Measurements from ENCODE around the gene NOL9. TPM values are rescaled to one million over a fixed set of nuclear protein-coding genes. Genes with fewer than 3 reads are reported as not detected.

The NOL9 gene
- total RNA-seq, 4 donors from 2014 or later: 19.4 to 33.6 (median 27.5) TPM

DNA sequence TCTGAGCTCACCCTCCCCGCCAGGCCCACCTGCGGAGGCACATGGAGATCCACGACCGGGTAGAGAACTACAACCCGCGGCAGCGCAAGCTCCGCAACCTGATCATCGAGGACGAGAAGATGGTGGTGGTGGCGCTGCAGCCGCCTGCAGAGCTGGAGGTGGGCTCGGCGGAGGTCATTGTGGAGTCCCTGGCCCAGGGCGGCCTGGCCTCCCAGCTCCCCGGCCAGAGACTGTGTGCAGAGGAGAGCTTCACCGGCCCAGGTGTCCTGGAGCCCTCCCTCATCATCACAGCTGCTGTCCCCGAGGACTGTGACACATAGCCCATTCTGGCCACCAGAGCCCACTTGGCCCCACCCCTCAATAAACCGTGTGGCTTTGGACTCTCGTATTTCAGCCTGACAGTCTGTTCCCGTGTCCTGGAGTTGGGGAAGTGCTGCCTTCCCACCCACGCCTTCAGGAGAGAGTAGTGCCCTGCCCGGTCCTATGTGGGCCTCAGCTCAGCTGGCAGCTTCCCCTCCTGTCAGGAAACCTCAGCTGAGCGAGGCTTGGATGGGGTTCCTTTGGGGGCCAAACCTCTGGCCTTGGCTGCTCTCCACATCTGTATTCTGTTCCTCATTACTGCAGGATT is 34.7 kb upstream of the NOL9 start:
- Histone ChIP-seq H3K4me1 (peaks cover 60% of the 10 kb centered on the region), H3K27ac (no peak overlapping the region), H3K4me3 (no peak overlapping the region), H3K9me3 (no peaks in the 10 kb centered on the region), H3K27me3 (no peaks in the 10 kb centered on the region), H3K36me3 (peaks cover 60% of the 10 kb centered on the region)
- 88% methylated on average over 8 of the region's 24 CpGs for WGBS
- TF ChIP-seq EP300 (IDR thresholded peaks at IDR 0.05): no peak
- TF ChIP-seq, protein P1, sequence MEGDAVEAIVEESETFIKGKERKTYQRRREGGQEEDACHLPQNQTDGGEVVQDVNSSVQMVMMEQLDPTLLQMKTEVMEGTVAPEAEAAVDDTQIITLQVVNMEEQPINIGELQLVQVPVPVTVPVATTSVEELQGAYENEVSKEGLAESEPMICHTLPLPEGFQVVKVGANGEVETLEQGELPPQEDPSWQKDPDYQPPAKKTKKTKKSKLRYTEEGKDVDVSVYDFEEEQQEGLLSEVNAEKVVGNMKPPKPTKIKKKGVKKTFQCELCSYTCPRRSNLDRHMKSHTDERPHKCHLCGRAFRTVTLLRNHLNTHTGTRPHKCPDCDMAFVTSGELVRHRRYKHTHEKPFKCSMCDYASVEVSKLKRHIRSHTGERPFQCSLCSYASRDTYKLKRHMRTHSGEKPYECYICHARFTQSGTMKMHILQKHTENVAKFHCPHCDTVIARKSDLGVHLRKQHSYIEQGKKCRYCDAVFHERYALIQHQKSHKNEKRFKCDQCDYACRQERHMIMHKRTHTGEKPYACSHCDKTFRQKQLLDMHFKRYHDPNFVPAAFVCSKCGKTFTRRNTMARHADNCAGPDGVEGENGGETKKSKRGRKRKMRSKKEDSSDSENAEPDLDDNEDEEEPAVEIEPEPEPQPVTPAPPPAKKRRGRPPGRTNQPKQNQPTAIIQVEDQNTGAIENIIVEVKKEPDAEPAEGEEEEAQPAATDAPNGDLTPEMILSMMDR (IDR thresholded peaks at IDR 0.05): no peak
- no peak for TF ChIP-seq POLR2AphosphoS5 (IDR thresholded peaks at IDR 0.05)
- TF ChIP-seq POLR2A (IDR thresholded peaks at IDR 0.05): no peak
- DNase-seq (ENCODE audit: low spot score in 2 of 2): no peak

DNA sequence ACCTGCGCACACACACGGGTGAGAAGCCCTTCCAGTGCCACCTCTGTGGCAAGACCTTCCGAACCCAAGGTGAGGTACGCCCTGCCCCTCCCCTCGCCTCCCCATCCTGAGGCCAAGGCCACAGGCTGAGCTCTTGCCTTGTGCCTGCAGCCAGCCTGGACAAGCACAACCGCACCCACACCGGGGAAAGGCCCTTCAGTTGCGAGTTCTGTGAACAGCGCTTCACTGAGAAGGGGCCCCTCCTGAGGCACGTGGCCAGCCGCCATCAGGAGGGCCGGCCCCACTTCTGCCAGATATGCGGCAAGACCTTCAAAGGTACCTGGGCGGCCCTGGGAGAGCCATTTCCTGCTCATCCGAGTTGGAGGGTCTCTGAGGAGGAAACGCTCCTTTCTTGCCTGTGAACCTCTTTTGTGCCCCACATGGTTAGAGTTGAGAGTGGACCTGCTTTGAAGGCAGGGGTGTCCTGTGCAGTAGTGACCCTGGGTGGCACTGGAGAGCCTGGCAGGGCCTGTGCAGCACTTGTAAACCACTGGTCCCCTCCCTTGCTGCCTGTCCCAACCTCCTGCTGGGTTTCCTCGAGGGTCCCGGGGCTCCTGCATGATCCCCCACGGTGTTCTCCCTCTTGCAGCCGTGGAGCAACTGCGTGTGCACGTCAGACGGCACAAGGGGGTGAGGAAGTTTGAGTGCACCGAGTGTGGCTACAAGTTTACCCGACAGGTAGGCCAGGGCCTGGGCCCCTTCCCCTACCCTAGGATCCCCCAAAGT is 34.0 kb upstream of the NOL9 start:
- Histone ChIP-seq H3K4me1 (peaks cover 60% of the 10 kb centered on the region), H3K9me3 (no peaks in the 10 kb centered on the region), H3K4me3 (no peak overlapping the region), H3K27ac (peak overlapping the region; percentile 46), H3K27me3 (no peaks in the 10 kb centered on the region), H3K36me3 (peaks cover 53% of the 10 kb centered on the region)
- no peak for DNase-seq (ENCODE audit: low spot score in 2 of 2)
- WGBS: 69% methylated on average over 7 of the region's 25 CpGs
- TF ChIP-seq, protein P1 (IDR thresholded peaks at IDR 0.05): no peak
- TF ChIP-seq POLR2A (IDR thresholded peaks at IDR 0.05) (no peak), EP300 (IDR thresholded peaks at IDR 0.05) (no peak), POLR2AphosphoS5 (IDR thresholded peaks at IDR 0.05) (no peak)

- peaks cover 63% of the 10 kb centered on the region for H3K4me1 ChIP-seq
- no peak for DNase-seq (ENCODE audit: low spot score in 2 of 2)
- peak overlapping the region; percentile 46 for H3K27ac ChIP-seq
Measured at GRCh38 chr1:6587261-6588005, 33.1 kb upstream of the NOL9 start.

GRCh38 chr1:6586404-6586816 is 32.1 kb upstream of the NOL9 start:
- peaks cover 35% of the 10 kb centered on the region for H3K36me3 ChIP-seq
- no peaks in the 10 kb centered on the region for H3K27me3 ChIP-seq
- TF ChIP-seq POLR2AphosphoS5 (IDR thresholded peaks at IDR 0.05): no peak
- no peak for TF ChIP-seq POLR2A (IDR thresholded peaks at IDR 0.05)
- no peak for TF ChIP-seq EP300 (IDR thresholded peaks at IDR 0.05)
- TF ChIP-seq, protein P1 (IDR thresholded peaks at IDR 0.05): no peak
- H3K9me3 ChIP-seq: no peaks in the 10 kb centered on the region
- no peak for DNase-seq (ENCODE audit: low spot score in 2 of 2)
- WGBS: 67% methylated on average over 4 of the region's 11 CpGs
- no peak overlapping the region for H3K27ac ChIP-seq
- peaks cover 64% of the 10 kb centered on the region for H3K4me1 ChIP-seq
- H3K4me3 ChIP-seq: no peak overlapping the region

More at GRCh38 chr1:6587261-6588005, 33.1 kb upstream of the NOL9 start:
- Histone ChIP-seq H3K27me3 (no peaks in the 10 kb centered on the region), H3K36me3 (peaks cover 45% of the 10 kb centered on the region), H3K4me3 (no peak overlapping the region), H3K9me3 (no peaks in the 10 kb centered on the region)
- WGBS: 10% methylated on average over 9 of the region's 13 CpGs
- TF ChIP-seq, protein P1 (IDR thresholded peaks at IDR 0.05): no peak
- TF ChIP-seq POLR2AphosphoS5 (IDR thresholded peaks at IDR 0.05): no peak
- TF ChIP-seq EP300 (IDR thresholded peaks at IDR 0.05): no peak
- TF ChIP-seq POLR2A (IDR thresholded peaks at IDR 0.05): no peak

GRCh38 chr1:6585841-6586240 is 31.5 kb upstream of the NOL9 start:
- H3K4me3 ChIP-seq: no peak overlapping the region
- 71% methylated on average over 4 of the region's 7 CpGs for WGBS
- peak overlapping the region; percentile 13 for H3K27ac ChIP-seq

More at GRCh38 chr1:6585841-6586240, 31.5 kb upstream of the NOL9 start:
- TF ChIP-seq, protein P1 (IDR thresholded peaks at IDR 0.05): no peak
- TF ChIP-seq POLR2AphosphoS5 (IDR thresholded peaks at IDR 0.05): no peak
- TF ChIP-seq EP300 (IDR thresholded peaks at IDR 0.05): no peak
- no peak for TF ChIP-seq POLR2A (IDR thresholded peaks at IDR 0.05)
- peaks cover 70% of the 10 kb centered on the region for H3K4me1 ChIP-seq
- H3K27me3 ChIP-seq: no peaks in the 10 kb centered on the region
- H3K9me3 ChIP-seq: no peaks in the 10 kb centered on the region
- DNase-seq (ENCODE audit: low spot score in 2 of 2): no peak
- peaks cover 32% of the 10 kb centered on the region for H3K36me3 ChIP-seq
